T-cell (primary cell): ENCODE results near the gene SEC61A1. TPM values are rescaled to one million over a fixed set of nuclear protein-coding genes. Genes with fewer than 3 reads are reported as not detected.

Experiments used
- ATAC-seq, 4 experiments: fragments of 200-7000 bp in 3 of 4; fragments of 150-1000 bp in 1 of 4; cut with Tn5 transposase; replicated peaks in 1 of 4; 1 replicate in 3 of 4; 2 replicates in 1 of 4; pipeline ENCODE4 v1.10.0; 2021; ENCODE audit warnings: moderate library complexity in 3 of 4, mild to moderate bottlenecking in 2 of 4, moderate number of reproducible peaks in 1 of 4
- CTCF ChIA-PET, 2 donors: fragments of 300-600 bp; sonication (Branson Sonifier 250); formaldehyde crosslinking; loops; one replicate each; lab custom pipeline; 2022; ENCODE audit warnings: antibody characterized with exemption in 2 of 2; lab: Charles Lee
- POLR2A ChIA-PET, 2 donors: fragments of 300-600 bp; sonication (Branson Sonifier 250); formaldehyde crosslinking; loops; one replicate each; lab custom pipeline; 2022; ENCODE audit warnings: antibody characterized with exemption in 2 of 2; lab: Charles Lee
- DNase-seq, 35 experiments: peaks; one replicate each; pipeline versions ENCODE4 v3.0.0 to v3.0.0-alpha.2; 2013 to 2023
- H3K27ac ChIP-seq: one replicate; pipeline ENCODE4 v1.5.1; 2013; ENCODE audit warnings: low read length
- H3K27me3 ChIP-seq, 2 experiments: replicated peaks in 1 of 2; 1 replicate in 1 of 2; 2 replicates in 1 of 2; pipeline versions ENCODE4 v1.6.1 to v1.7.0; 2013; ENCODE audit warnings: low read length in 1 of 2, mixed read lengths in 1 of 2; ENCODE audit not compliant: control insufficient read depth in 2 of 2, insufficient read depth in 2 of 2; ENCODE audit errors: extremely low read depth in 1 of 2
- H3K36me3 ChIP-seq, 2 donors: 1 replicate in 1 of 2; 2 replicates in 1 of 2; pipeline versions ENCODE4 v1.6.1 to v1.7.0; 2013; ENCODE audit warnings: low read length in 1 of 2; ENCODE audit not compliant: control insufficient read depth in 2 of 2, insufficient read depth in 1 of 2; ENCODE audit errors: extremely low read depth in 1 of 2
- H3K4me1 ChIP-seq, 2 experiments: 1 replicate in 1 of 2; 2 replicates in 1 of 2; pipeline versions ENCODE4 v1.6.1 to v1.7.0; 2013; ENCODE audit warnings: low read length in 2 of 2, mixed read lengths in 1 of 2; ENCODE audit not compliant: insufficient read depth in 2 of 2, control insufficient read depth in 1 of 2; ENCODE audit errors: extremely low read depth in 1 of 2
- H3K4me3 ChIP-seq, 2 donors: 1 replicate in 1 of 2; 2 replicates in 1 of 2; pipeline versions ENCODE4 v1.5.1 to v1.7.0; 2013; ENCODE audit warnings: mild to moderate bottlenecking in 2 of 2, low read length in 1 of 2, moderate library complexity in 1 of 2; ENCODE audit not compliant: control insufficient read depth in 1 of 2; ENCODE audit errors: extremely low read depth in 1 of 2
- H3K9me3 ChIP-seq: 2 replicates; pipeline ENCODE4 v1.7.0; 2013
- H3K27ac Mint-ChIP-seq, 2 donors: one replicate each; pipeline ENCODE4 v1.8.0; 2020 to 2021; ENCODE audit warnings: mild to moderate bottlenecking in 2 of 2, mixed read lengths in 2 of 2
- H3K27me3 Mint-ChIP-seq, 2 donors: one replicate each; pipeline ENCODE4 v1.8.0; 2021 to 2022; ENCODE audit warnings: mixed read lengths in 2 of 2
- H3K36me3 Mint-ChIP-seq: one replicate; pipeline ENCODE4 v1.8.0; 2021; ENCODE audit warnings: mixed read lengths
- H3K4me1 Mint-ChIP-seq, 3 donors: one replicate each; pipeline ENCODE4 v1.8.0; 2020 to 2022; ENCODE audit warnings: mixed read lengths in 3 of 3, mild to moderate bottlenecking in 1 of 3
- H3K4me3 Mint-ChIP-seq, 3 donors: one replicate each; pipeline ENCODE4 v1.8.0; 2020 to 2022; ENCODE audit warnings: mild to moderate bottlenecking in 3 of 3, mixed read lengths in 3 of 3, moderate library complexity in 3 of 3
- H3K9me3 Mint-ChIP-seq, 3 donors: one replicate each; pipeline ENCODE4 v1.8.0; 2020 to 2022; ENCODE audit warnings: mixed read lengths in 3 of 3
- WGBS: methylation state at CpG from one replicate; pipeline ENCODE4 v1.1.5; 2013; ENCODE audit warnings: missing lambda C conversion rate; ENCODE audit not compliant: insufficient coverage; 5-methylcytosine and 5-hydroxymethylcytosine counted together
- total RNA-seq, 35 experiments: library from RNA in 6 of 35; stranded (reverse) in 6 of 35; fragments of 120-200 nt in 1 of 35; gene quantifications; one replicate each; pipeline versions ENCODE4 v1.2.1 to v1.2.4 and lab custom pipeline; 2013 to 2026

Gene SEC61A1
- 100 to 1,000 TPM; 120 to 156 (median 135) TPM for total RNA-seq
- 105 TPM for total RNA-seq (2013)
- total RNA-seq (lab: John Stamatoyannopoulos, UW): 160 to 397 (median 237) reads per million in 29 experiments

DNA sequence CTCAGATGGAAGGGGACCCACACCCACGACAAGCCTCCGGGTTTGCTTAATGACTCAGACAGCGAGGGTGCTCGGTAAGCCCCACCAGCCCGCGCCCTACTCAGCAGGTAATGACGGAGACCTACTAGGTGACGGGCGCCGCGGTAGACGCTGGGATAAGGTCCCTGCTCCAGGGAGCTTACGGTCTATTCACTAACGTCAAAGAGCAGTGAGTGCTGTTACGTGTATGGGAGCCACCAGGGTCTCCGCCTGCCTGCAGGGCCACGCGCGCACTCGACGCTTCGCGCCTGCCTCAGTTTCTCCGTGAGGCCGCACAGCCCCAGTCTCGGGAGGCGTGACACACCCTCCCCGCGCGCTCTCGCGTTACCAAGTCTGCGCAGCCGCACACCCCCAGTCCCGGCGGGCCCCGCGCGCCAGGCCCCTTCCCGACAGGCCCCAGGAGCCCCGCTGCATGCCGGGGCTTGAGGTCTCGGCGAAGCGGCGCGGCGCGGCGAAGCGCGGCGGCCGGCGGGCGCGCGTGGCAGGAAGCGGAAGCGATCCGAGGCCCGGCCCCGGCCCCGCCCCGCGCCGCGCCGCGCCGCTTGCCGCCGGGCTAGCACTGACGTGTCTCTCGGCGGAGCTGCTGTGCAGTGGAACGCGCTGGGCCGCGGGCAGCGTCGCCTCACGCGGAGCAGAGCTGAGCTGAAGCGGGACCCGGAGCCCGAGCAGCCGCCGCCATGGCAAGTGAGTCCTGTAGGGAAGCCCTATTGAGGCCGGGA, at the start of gene SEC61A1:
Gene SEC61A1, plus strand, starts transcription at position 601 of the 758 bp plus-strand sequence. Its CDS starts 116 bp downstream, at position 717.
- H3K27me3 ChIP-seq: no peaks in the 10 kb centered on the region
- H3K36me3 Mint-ChIP-seq: peaks cover 35% of the 10 kb centered on the region
- H3K9me3 ChIP-seq: no peaks in the 10 kb centered on the region
- peak within 1 kb of the TSS; percentile 91 to 97 for H3K4me3 ChIP-seq
- peaks cover 26 to 28% of the 10 kb centered on the region in 2 experiments for H3K4me1 ChIP-seq
- H3K4me3 Mint-ChIP-seq: peak within 1 kb of the TSS; percentile 94 to 98 (median 96)
- H3K27ac Mint-ChIP-seq: peak within 1 kb of the TSS; percentile 92 to 95
- POLR2A ChIA-PET: interaction anchor here in 1 of 2 donors (0.5 kb wide), 1 partner anchor 24 kb away, joined by 3 read pairs; no protein-coding TSS in a partner anchor
- peaks cover 44 to 45% (median 44%) of the 10 kb centered on the region in 3 donors for H3K4me1 Mint-ChIP-seq
- under 1% methylated on average over 90 of the region's 90 CpGs for WGBS
- peaks cover 0 to under 1% of the 10 kb centered on the region in 2 donors for H3K27me3 Mint-ChIP-seq
- peak within 1 kb of the TSS; percentile 75 for H3K27ac ChIP-seq
- H3K36me3 ChIP-seq: peaks cover 0 to 25% of the 10 kb centered on the region in 2 donors
- CTCF ChIA-PET: interaction anchor here in 1 of 2 donors (0.5 to 1.3 kb wide), 3 partner anchors 24 to 454 kb away, joined by 3 to 4 read pairs (median 4); partner anchors contain the start of gene MCM2
- ATAC-seq (peak; percentile 95 to 98 (median 96)), DNase-seq (peak; percentile 86 to 96 (median 93))
- no peaks in the 10 kb centered on the region for H3K9me3 Mint-ChIP-seq

DNA sequence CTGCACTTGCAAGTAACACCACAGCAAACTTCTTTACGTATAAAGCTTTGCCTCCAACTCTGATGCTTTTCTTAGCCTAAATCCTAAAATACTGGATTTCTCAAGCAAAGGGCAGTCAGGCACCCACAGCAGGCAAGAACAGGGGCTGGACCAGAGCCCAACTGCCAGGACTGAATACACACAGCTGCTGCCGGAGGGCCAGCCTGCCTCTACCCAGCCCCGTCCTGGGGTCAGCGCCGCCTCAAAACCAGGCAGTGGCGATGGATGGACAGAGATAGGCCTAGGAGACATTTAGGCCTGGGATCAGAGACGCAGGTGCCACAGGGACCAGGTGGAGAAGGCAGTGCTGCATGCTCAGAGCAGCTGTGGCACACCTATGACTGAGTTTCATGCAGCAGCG, 47.6 kb upstream of the SEC61A1 start:
- Histone ChIP-seq H3K4me3 (no peak overlapping the region), H3K4me1 (no peaks in the 10 kb centered on the region), H3K27me3 (peaks cover 0 to 24% of the 10 kb centered on the region in 2 experiments), H3K9me3 (no peaks in the 10 kb centered on the region), H3K27ac (no peak overlapping the region), H3K36me3 (no peaks in the 10 kb centered on the region)
- no peak overlapping the region for H3K27ac Mint-ChIP-seq
- ATAC-seq (no peak), DNase-seq (no peak)
- no peaks in the 10 kb centered on the region for H3K4me1 Mint-ChIP-seq
- WGBS: 89% methylated on average over 8 of the region's 8 CpGs
- peaks cover 14 to 15% of the 10 kb centered on the region in 2 donors for H3K27me3 Mint-ChIP-seq
- POLR2A ChIA-PET: interaction anchor here in 1 of 2 donors (0.5 kb wide), 1 partner anchor 1444 kb away, joined by 5 read pairs; no protein-coding TSS in a partner anchor
- no peaks in the 10 kb centered on the region for H3K36me3 Mint-ChIP-seq
- no peak overlapping the region for H3K4me3 Mint-ChIP-seq
- no peaks in the 10 kb centered on the region for H3K9me3 Mint-ChIP-seq
- CTCF ChIA-PET: no interaction called here

DNA sequence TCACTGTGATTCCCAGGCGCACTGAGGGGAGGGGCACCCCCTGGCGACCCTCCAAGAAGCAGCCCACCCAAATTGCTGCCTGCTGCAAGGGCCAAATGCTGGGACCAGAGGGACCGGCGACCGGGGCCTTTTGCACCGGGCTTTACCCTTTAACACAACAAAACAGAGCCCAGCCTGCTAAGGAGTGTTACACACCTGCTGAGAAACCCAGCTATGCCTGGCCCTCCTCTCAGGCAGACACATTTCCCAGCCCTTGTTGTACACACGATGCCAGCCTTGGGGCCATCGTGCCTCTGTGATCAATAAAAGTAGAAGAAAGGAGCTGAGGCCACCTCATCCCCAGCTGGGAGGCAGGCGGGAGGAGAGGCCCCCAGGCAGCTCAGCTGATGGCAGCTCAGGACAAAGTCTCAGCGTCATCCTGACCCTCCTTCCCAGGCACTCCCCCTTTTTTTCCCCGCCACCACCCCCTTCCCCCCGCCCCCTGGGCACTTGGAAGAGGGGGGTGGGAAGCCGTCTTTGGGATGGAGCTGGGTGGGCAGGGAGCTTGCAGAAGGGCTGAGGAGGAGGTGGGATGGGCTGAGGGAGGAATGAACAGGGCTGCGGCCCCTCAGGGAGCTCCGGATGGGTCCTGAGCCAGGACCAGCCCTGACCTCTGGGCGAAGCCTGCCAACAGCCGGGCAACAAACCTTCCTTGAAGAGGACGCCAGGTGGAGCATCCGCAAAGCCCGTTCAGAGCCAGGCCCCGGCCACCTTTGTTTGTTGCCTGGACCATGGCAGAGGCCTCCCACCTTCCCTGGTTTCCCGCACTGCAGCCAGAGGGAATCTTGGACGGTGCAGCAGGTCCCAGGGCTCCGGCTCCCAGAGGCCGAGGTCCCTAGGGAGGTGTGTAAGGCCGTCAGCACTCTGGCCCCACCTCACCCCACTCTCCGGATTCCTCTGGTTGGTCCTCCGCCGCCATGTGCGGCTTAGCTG, 45.9 kb upstream of the SEC61A1 start:
- WGBS: 69% methylated on average over 21 of the region's 30 CpGs
- peak in 1 of 4 experiments; percentile 9 for ATAC-seq

DNA sequence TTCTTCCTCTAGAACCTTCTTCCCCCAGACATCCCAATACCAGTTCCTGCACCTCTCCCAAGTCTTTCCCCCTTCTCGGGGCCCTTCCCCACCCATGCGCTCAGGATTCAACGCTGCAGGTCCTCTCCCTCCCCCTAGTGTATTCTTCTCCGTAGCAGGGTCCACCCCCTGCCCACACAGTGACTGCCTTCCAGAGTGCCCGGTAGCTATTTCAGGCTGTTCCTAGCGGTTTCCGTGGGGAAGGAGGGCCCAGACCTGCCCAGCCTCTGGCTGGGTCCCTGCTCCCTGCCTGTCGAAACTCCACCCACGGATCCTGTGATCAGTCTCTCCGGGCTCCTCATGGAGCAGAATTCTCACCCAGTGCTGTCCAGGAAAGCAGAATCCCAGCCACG, 45.2 kb upstream of the SEC61A1 start:
- H3K9me3 ChIP-seq: no peaks in the 10 kb centered on the region
- Mint-ChIP-seq H3K9me3 (no peaks in the 10 kb centered on the region), H3K4me3 (no peak overlapping the region), H3K4me1 (peaks cover 4 to 6% (median 5%) of the 10 kb centered on the region in 3 donors), H3K36me3 (no peaks in the 10 kb centered on the region), H3K27me3 (peaks cover 6 to 16% of the 10 kb centered on the region in 2 donors), H3K27ac (no peak overlapping the region)
- ATAC-seq (no peak), DNase-seq (no peak)
- H3K4me3 ChIP-seq: no peak overlapping the region
- H3K4me1 ChIP-seq: peaks cover 0 to 2% of the 10 kb centered on the region in 2 experiments
- POLR2A ChIA-PET: no interaction called here
- H3K27me3 ChIP-seq: peaks cover 0 to 19% of the 10 kb centered on the region in 2 experiments
- H3K36me3 ChIP-seq: no peaks in the 10 kb centered on the region
- no peak overlapping the region for H3K27ac ChIP-seq
- CTCF ChIA-PET: interaction anchor here in 1 of 2 donors (0.6 kb wide), 1 partner anchor 17 kb away, joined by 3 read pairs; no protein-coding TSS in a partner anchor
- 31% methylated on average over 6 of the region's 11 CpGs for WGBS

More for the DNA sequence above, 45.9 kb upstream of the SEC61A1 start:
- no peaks in the 10 kb centered on the region for H3K9me3 ChIP-seq
- DNase-seq: no peak
- peaks cover 0 to 2% of the 10 kb centered on the region in 2 experiments for H3K4me1 ChIP-seq
- H3K36me3 ChIP-seq: no peaks in the 10 kb centered on the region
- ChIA-PET CTCF (interaction anchor here in 1 of 2 donors (0.6 kb wide), 1 partner anchor 17 kb away, joined by 3 read pairs; no protein-coding TSS in a partner anchor), POLR2A (no interaction called here)
- H3K4me3 Mint-ChIP-seq: no peak overlapping the region
- peaks cover 7 to 15% of the 10 kb centered on the region in 2 donors for H3K27me3 Mint-ChIP-seq
- H3K4me1 Mint-ChIP-seq: peaks cover 2 to 4% (median 2%) of the 10 kb centered on the region in 3 donors
- peaks cover 0 to 22% of the 10 kb centered on the region in 2 experiments for H3K27me3 ChIP-seq
- H3K27ac ChIP-seq: no peak overlapping the region
- no peak overlapping the region for H3K4me3 ChIP-seq
- no peaks in the 10 kb centered on the region for H3K36me3 Mint-ChIP-seq
- H3K27ac Mint-ChIP-seq: no peak overlapping the region
- no peaks in the 10 kb centered on the region for H3K9me3 Mint-ChIP-seq

DNA sequence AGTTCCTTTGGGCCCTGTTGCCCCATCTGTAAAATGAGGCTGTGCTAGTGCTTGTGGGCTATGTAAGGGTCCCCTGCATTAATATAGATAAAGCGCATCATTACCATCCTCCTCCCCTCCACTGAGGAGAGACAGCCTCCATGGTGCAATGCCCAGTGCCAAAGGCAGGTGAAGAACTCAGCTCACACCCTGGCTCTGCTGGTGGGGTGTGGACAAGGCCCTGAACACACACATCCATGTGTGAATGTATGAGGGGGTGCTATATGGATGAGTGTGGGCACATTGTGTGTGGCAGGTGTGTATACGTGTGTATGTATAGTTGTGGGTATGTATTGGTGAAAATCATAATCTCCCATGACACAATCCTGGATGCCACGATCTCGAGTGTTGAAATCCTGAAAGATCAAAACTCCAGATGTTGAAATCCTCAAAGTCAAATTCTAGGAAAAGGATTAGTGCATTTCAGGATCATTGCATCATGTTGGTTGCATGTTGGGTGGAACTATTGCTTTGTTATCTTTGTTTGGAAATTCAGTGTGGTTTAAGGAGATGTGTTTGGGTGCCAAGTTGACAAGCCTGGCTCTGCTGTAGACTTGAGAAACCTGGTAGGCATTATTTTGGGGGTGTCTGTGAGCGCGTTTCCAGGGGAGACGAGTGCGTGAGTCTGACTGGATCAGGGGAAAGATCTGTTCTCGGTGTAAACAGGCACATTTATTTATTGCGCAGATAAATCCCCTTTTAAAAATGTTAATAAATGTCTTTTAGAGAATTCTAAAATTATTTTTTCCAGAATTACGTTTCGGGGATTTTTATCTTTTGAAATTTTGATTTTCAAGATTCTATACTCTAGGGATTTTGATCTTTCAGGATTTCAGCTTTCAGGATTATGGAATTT, 42.0 kb upstream of the SEC61A1 start:
- ATAC-seq (no peak), DNase-seq (no peak)
- Mint-ChIP-seq H3K27me3 (peaks cover 9 to 12% of the 10 kb centered on the region in 2 donors), H3K4me3 (no peak overlapping the region), H3K4me1 (peaks cover 4 to 6% (median 6%) of the 10 kb centered on the region in 3 donors), H3K9me3 (no peaks in the 10 kb centered on the region), H3K36me3 (no peaks in the 10 kb centered on the region), H3K27ac (no peak overlapping the region)
- Histone ChIP-seq H3K4me3 (no peak overlapping the region), H3K27me3 (peaks cover 0 to 19% of the 10 kb centered on the region in 2 experiments), H3K27ac (no peak overlapping the region), H3K9me3 (no peaks in the 10 kb centered on the region), H3K4me1 (peaks cover 0 to 2% of the 10 kb centered on the region in 2 experiments), H3K36me3 (no peaks in the 10 kb centered on the region)
- POLR2A ChIA-PET: no interaction called here
- WGBS: 90% methylated on average over 2 of the region's 12 CpGs
- CTCF ChIA-PET: no interaction called here
